ENCODE measurements around the gene EIF1AD.

DNA sequence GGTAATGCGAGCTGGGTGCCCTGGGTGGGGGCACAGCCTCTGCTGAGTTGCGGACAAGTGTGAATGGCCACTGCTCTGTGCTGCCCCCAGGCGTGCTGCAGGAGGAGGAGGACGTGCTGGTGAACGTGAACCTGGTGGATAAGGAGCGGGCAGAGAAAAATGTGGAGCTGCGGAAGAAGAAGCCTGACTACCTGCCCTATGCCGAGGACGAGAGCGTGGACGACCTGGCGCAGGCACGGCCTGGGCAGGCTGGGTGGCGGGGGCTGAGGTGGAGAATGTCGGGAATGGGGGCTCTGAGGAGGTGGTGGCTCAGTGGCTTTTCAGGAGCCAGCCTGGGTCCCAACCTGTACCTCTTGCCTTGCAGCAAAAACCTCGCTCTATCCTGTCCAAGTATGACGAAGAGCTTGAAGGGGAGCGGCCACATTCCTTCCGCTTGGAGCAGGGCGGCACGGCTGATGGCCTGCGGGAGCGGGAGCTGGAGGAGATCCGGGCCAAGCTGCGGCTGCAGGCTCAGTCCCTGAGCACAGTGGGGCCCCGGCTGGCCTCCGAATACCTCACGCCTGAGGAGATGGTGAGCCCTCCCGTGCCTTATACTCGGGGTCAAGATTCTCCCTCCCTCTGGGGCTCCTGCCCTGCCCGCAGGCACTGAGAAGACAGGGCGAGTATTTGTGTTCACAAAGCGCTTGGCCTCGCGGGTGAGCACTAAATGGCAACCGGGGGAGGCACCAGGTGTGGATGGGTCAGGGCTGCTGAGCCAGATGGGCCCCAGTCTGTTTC, 35.8 kb downstream of the EIF1AD start:
- TF ChIP-seq, protein P1, sequence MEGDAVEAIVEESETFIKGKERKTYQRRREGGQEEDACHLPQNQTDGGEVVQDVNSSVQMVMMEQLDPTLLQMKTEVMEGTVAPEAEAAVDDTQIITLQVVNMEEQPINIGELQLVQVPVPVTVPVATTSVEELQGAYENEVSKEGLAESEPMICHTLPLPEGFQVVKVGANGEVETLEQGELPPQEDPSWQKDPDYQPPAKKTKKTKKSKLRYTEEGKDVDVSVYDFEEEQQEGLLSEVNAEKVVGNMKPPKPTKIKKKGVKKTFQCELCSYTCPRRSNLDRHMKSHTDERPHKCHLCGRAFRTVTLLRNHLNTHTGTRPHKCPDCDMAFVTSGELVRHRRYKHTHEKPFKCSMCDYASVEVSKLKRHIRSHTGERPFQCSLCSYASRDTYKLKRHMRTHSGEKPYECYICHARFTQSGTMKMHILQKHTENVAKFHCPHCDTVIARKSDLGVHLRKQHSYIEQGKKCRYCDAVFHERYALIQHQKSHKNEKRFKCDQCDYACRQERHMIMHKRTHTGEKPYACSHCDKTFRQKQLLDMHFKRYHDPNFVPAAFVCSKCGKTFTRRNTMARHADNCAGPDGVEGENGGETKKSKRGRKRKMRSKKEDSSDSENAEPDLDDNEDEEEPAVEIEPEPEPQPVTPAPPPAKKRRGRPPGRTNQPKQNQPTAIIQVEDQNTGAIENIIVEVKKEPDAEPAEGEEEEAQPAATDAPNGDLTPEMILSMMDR (IDR thresholded peaks at IDR 0.05) = no peak
- TF ChIP-seq EZH2 (IDR thresholded peaks at IDR 0.05) = no peak
